Suprapubic skin (tissue), 4 donors: ENCODE measurements around the gene STOML1. TPM values are rescaled to one million over a fixed set of nuclear protein-coding genes. Genes with fewer than 3 reads are reported as not detected.
"Not testable (repeated sequence)": the region's sequence is repeated elsewhere in the genome, so short reads cannot be mapped to it uniquely, and the experiment has no call there.

Experiments used
- DNase-seq, 2 donors: peaks; one replicate each; pipeline ENCODE4 v3.0.0-alpha.2; 2019; ENCODE audit warnings: low spot score in 2 of 2
- H3K27ac ChIP-seq: fragments of 200-600 bp; sonication (generic); one replicate; pipeline ENCODE4 v1.5.1; 2019
- H3K27me3 ChIP-seq: fragments of 200-600 bp; sonication (generic); one replicate; pipeline ENCODE4 v1.5.1; 2019
- H3K36me3 ChIP-seq: fragments of 200-600 bp; sonication (generic); one replicate; pipeline ENCODE4 v1.5.1; 2019
- H3K4me1 ChIP-seq: fragments of 200-600 bp; sonication (generic); one replicate; pipeline ENCODE4 v1.5.1; 2019
- H3K4me3 ChIP-seq: fragments of 200-600 bp; sonication (generic); one replicate; pipeline ENCODE4 v1.5.1; 2019; ENCODE audit warnings: mild to moderate bottlenecking
- H3K9me3 ChIP-seq: fragments of 200-600 bp; sonication (generic); one replicate; pipeline ENCODE4 v1.5.1; 2019
- CTCF ChIP-seq, 2 donors: fragments of 200-600 bp in 1 of 2; fragments of 450-650 bp in 1 of 2; sonication (generic) in 1 of 2; IDR thresholded peaks; one replicate each; pipeline ENCODE4 v1.5.1; 2016 to 2019; ENCODE audit warnings: antibody characterized with exemption in 2 of 2, mild to moderate bottlenecking in 1 of 2, moderate library complexity in 1 of 2
- EP300 ChIP-seq: sonication (generic); formaldehyde crosslinking; IDR thresholded peaks from one replicate; pipeline ENCODE4 v1.6.1; 2017; ENCODE audit warnings: antibody characterized with exemption
- POLR2A ChIP-seq, 2 donors: fragments of 450-650 bp; IDR thresholded peaks; one replicate each; pipeline ENCODE4 v1.6.1; 2017; ENCODE audit warnings: antibody characterized with exemption in 2 of 2, mild to moderate bottlenecking in 2 of 2, moderate library complexity in 2 of 2
- POLR2AphosphoS5 ChIP-seq, 3 donors: sonication (generic); formaldehyde crosslinking; IDR thresholded peaks; one replicate each; pipeline ENCODE4 v1.6.1; 2017; ENCODE audit warnings: antibody characterized with exemption in 3 of 3
- WGBS: methylation state at CpG from one replicate; pipeline ENCODE4 v1.1.5; 2018; 5-methylcytosine and 5-hydroxymethylcytosine counted together
- total RNA-seq, 4 donors: library from RNA; depleted of rRNA; stranded (reverse); fragments of >200 nt; gene quantifications; one replicate each; pipeline ENCODE4 v1.1.0, GENCODE V29; 2016

Gene STOML1
- total RNA-seq, 4 donors from 2014 or later, result 9.7 to 25.3 (median 10.7) TPM

- peak; percentile 86 to 95 for TF ChIP-seq CTCF (IDR thresholded peaks at IDR 0.05)
- no peak for TF ChIP-seq POLR2A (IDR thresholded peaks at IDR 0.05)
- peak; percentile 91 for DNase-seq
- Histone ChIP-seq H3K4me3 (no peak overlapping the region), H3K27me3 (no peaks in the 10 kb centered on the region), H3K27ac (no peak overlapping the region), H3K9me3 (no peaks in the 10 kb centered on the region), H3K4me1 (peaks cover 17% of the 10 kb centered on the region), H3K36me3 (no peaks in the 10 kb centered on the region)
- WGBS, result 3% methylated on average over 10 of the region's 11 CpGs
Observed at GRCh38 chr15:73964736-73965093, 27.4 kb downstream of the STOML1 start.

- TF ChIP-seq EP300, result no peak
- no peak for TF ChIP-seq POLR2A (IDR thresholded peaks at IDR 0.05)
- TF ChIP-seq POLR2AphosphoS5 (IDR thresholded peaks at IDR 0.05), result no peak
- no peak for TF ChIP-seq CTCF (IDR thresholded peaks at IDR 0.05)
Observed at GRCh38 chr15:73962433-73962832, 29.7 kb downstream of the STOML1 start.

GRCh38 chr15:73960472-73961070 is 31.5 kb downstream of the STOML1 start:
- peaks cover 27% of the 10 kb centered on the region for H3K4me1 ChIP-seq
- not testable (repeated sequence) for H3K36me3 ChIP-seq, H3K4me3 ChIP-seq, H3K27me3 ChIP-seq, H3K27ac ChIP-seq, H3K9me3 ChIP-seq
- peak in 1 of 2 donors; percentile 17 for DNase-seq
- WGBS, result 95% methylated on average over 7 of the region's 7 CpGs

More at GRCh38 chr15:73962433-73962832, 29.7 kb downstream of the STOML1 start:
- Histone ChIP-seq H3K9me3 (no peaks in the 10 kb centered on the region), H3K36me3 (no peaks in the 10 kb centered on the region), H3K4me1 (peaks cover 17% of the 10 kb centered on the region), H3K27me3 (no peaks in the 10 kb centered on the region), H3K4me3 (no peak overlapping the region), H3K27ac (no peak overlapping the region)
- WGBS, result 72% methylated on average over 5 of the region's 5 CpGs
- DNase-seq, result no peak

GRCh38 chr15:73959801-73960200 is 32.3 kb downstream of the STOML1 start:
- 89% methylated on average over 6 of the region's 6 CpGs for WGBS
- Histone ChIP-seq H3K4me3 (no peak overlapping the region), H3K27ac (no peak overlapping the region), H3K36me3 (no peaks in the 10 kb centered on the region), H3K4me1 (peaks cover 19% of the 10 kb centered on the region), H3K9me3 (no peaks in the 10 kb centered on the region), H3K27me3 (no peaks in the 10 kb centered on the region)
- DNase-seq, result peak in 1 of 2 donors; percentile 33
- no peak for TF ChIP-seq POLR2AphosphoS5 (IDR thresholded peaks at IDR 0.05)
- TF ChIP-seq CTCF (IDR thresholded peaks at IDR 0.05), result no peak
- TF ChIP-seq EP300, result no peak
- no peak for TF ChIP-seq POLR2A (IDR thresholded peaks at IDR 0.05)

GRCh38 chr15:73959012-73959581 is 33.0 kb downstream of the STOML1 start:
- Histone ChIP-seq H3K27me3 (no peaks in the 10 kb centered on the region), H3K4me1 (peaks cover 17% of the 10 kb centered on the region), H3K36me3 (no peaks in the 10 kb centered on the region), H3K27ac (no peak overlapping the region), H3K4me3 (no peak overlapping the region), H3K9me3 (no peaks in the 10 kb centered on the region)
- TF ChIP-seq POLR2AphosphoS5 (IDR thresholded peaks at IDR 0.05), result no peak
- no peak for TF ChIP-seq EP300
- no peak for TF ChIP-seq POLR2A (IDR thresholded peaks at IDR 0.05)
- TF ChIP-seq CTCF (IDR thresholded peaks at IDR 0.05), result no peak
- WGBS, result 47% methylated on average over 8 of the region's 8 CpGs
- DNase-seq, result peak in 1 of 2 donors; percentile 20
